Measurements from ENCODE around the gene AKAP1. TPM values are rescaled to one million over a fixed set of nuclear protein-coding genes. Genes with fewer than 3 reads are reported as not detected.
A peak's percentile ranks its signal among the peaks of the same experiment; 100 is the strongest.

AKAP1 gene
- total RNA-seq, 1 donor from 2014 or later: 59.9 TPM

DNA sequence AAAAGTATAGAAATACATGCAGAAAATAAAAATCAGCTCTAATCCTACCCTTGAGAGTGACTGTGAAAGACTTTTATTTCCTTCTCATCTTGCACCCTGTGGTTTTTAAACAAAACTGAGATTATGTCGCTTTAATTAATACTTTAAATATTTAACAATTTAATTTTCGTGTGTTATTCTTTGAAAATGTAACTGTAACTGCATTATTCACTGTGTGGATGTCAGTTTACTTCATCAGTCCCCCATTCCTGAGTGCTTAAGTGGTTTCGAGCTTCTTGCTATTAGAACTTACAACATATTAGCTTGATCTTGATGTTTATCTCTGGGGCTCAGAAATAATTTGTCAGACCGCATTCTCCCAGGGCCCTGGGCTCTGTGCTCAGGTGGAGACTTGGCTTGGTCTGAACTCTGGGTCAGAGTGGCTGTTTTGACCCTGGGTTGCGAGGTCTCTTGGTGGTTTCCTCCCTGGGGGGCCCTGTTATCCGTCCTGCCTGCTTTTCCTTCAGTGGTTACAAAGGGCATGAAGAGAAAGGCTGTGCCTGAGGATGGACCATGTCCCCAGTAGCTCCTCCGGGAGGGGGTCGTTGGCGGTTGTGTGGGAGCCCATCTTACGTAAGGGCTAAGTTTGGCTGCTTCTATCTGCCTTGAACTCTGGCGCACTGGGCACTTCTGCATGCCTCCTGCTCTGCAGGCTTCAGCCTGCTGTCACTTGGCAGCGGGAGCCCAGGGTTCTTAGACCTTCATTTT lies 25.7 kb downstream of the AKAP1 start:
- H3K9me3 Mint-ChIP-seq: no peaks in the 10 kb centered on the region
- H3K27me3 Mint-ChIP-seq (ENCODE audit: insufficient read depth): no peaks in the 10 kb centered on the region
- H3K36me3 Mint-ChIP-seq (ENCODE audit: low read depth): peaks cover 17% of the 10 kb centered on the region
- intact Hi-C loops (cut with micrococcal nuclease): no loop called here
- H3K4me1 Mint-ChIP-seq (ENCODE audit: low read depth): no peaks in the 10 kb centered on the region
- no peak overlapping the region for H3K27ac Mint-ChIP-seq
- no peak for DNase-seq (ENCODE audit: low spot score)
- no peak overlapping the region for H3K4me3 Mint-ChIP-seq

DNA sequence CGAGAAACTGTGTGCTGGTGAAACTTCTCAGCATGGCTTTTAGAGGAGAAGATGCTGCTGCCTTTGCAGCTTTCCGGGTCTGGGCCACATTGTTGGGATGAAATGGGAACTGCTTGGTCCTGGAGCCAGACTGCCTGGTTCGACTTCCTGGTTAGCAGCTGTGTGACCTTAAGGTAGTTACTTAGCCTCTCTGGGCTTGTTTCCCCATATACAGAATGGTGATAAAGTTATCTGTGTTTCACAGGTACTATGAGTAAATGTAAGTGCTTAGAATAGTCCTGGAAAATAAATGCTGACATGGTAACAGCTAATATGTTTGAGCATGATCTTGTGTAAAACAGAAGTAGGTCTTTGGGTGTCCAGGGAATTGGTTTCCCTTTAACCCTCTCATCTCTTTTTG lies 26.3 kb downstream of the AKAP1 start:
- intact Hi-C loops (cut with micrococcal nuclease): no loop called here
- no peak for DNase-seq (ENCODE audit: low spot score)
- no peaks in the 10 kb centered on the region for H3K27me3 Mint-ChIP-seq (ENCODE audit: insufficient read depth)
- H3K9me3 Mint-ChIP-seq: no peaks in the 10 kb centered on the region
- no peak overlapping the region for H3K4me3 Mint-ChIP-seq
- H3K27ac Mint-ChIP-seq: no peak overlapping the region
- peaks cover 14% of the 10 kb centered on the region for H3K36me3 Mint-ChIP-seq (ENCODE audit: low read depth)
- no peaks in the 10 kb centered on the region for H3K4me1 Mint-ChIP-seq (ENCODE audit: low read depth)

DNA sequence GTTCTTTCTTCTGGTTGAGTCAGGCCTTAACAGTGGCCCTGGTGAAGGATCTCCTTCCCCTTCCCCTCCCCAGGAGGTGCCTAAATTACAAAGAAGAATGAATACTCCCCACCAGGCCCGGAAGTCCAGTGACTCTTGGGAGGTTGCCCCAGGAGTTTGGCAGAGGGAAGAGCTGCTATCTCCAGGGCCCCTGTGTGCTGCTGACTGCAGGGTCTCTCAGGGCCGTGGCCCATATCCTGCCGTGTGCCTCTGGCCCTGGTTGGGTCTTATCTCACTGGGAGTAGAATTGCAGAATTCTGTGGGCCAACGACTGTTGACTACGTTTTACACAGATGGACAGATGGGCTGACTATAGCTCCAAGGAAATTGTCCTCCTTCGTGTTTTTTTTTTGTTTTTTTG lies 28.0 kb downstream of the AKAP1 start:
- Mint-ChIP-seq H3K27me3 (ENCODE audit: insufficient read depth) (no peaks in the 10 kb centered on the region), H3K9me3 (no peaks in the 10 kb centered on the region), H3K4me3 (no peak overlapping the region), H3K36me3 (ENCODE audit: low read depth) (peaks cover 19% of the 10 kb centered on the region), H3K4me1 (ENCODE audit: low read depth) (no peaks in the 10 kb centered on the region), H3K27ac (no peak overlapping the region)
- DNase-seq (ENCODE audit: low spot score): no peak
- intact Hi-C loops (cut with micrococcal nuclease): no loop called here

DNA sequence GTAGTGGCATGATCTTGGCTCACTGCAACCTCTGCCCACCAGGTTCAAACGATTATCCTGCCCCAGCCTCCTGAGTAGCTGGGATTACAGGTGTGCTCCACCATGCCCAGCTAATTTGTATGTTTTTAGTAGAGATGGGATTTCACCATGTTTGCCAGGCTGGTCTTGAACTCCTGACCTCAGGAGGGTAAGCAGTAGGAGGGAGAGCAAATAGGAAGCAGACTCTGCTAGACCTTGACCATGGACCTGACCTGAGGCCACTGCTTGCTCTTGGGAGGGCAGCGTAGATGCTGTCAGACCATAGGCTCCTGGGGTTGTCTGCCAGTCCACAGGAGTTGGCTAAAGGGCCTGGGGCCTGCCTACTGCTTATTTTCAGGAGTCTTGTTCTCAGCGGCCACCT lies 28.6 kb downstream of the AKAP1 start:
- no peaks in the 10 kb centered on the region for H3K4me1 Mint-ChIP-seq (ENCODE audit: low read depth)
- H3K9me3 Mint-ChIP-seq: no peaks in the 10 kb centered on the region
- no peak for DNase-seq (ENCODE audit: low spot score)
- no peaks in the 10 kb centered on the region for H3K27me3 Mint-ChIP-seq (ENCODE audit: insufficient read depth)
- peaks cover 24% of the 10 kb centered on the region for H3K36me3 Mint-ChIP-seq (ENCODE audit: low read depth)
- H3K4me3 Mint-ChIP-seq: no peak overlapping the region
- intact Hi-C loops (cut with micrococcal nuclease): no loop called here
- no peak overlapping the region for H3K27ac Mint-ChIP-seq

DNA sequence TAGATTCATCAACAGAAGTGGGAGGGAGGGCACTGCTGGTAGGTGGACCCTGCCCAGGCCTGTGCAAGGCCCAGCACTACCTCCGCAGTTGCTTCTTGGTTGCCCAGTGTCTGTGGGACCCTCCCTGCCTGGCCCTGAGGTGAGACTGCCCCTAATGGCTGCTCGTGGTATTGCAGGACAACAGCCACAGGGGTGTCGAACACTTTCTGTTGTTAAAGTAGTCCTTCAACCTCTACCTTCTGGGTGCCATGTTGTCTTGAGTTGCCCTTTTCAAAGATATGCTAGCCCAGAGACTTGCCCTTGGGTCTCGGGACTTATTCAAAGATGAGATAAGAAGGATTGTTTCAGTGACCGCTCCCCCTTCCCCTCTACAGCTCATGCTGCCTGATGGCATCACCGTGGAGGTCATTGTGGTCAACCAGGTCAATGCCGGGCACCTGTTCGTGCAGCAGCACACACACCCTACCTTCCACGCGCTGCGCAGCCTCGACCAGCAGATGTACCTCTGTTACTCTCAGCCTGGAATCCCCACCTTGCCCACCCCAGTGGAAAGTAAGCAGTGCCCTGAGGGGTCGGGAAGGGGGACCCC lies 29.1 kb downstream of the AKAP1 start:
- Mint-ChIP-seq H3K4me3 (no peak overlapping the region), H3K27ac (no peak overlapping the region), H3K27me3 (ENCODE audit: insufficient read depth) (no peaks in the 10 kb centered on the region), H3K9me3 (no peaks in the 10 kb centered on the region), H3K4me1 (ENCODE audit: low read depth) (no peaks in the 10 kb centered on the region), H3K36me3 (ENCODE audit: low read depth) (peaks cover 27% of the 10 kb centered on the region)
- intact Hi-C loops (cut with micrococcal nuclease): no loop called here
- peak; percentile 33 for DNase-seq (ENCODE audit: low spot score)

DNA sequence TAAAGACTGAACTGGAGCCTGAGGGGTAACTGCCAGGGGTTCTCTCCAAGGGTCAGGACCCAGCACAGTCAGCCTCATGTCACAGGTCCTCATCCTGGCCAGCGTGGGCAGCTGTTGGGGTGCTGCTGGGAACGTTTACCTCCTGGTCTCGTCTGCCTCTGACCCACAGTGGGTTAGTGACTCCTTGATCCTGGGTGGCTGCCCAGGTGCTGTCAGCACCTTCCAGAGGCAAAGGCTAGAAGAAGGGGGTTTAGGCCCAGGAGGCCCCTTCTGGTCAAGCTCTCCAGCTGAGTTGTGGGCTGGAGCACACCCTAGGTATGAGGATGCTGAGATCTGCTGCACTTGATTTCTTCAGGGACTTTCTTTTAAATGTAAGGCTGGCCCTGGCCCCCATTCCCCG lies 30.3 kb downstream of the AKAP1 start:
- H3K27ac Mint-ChIP-seq: no peak overlapping the region
- H3K9me3 Mint-ChIP-seq: no peaks in the 10 kb centered on the region
- intact Hi-C loops (cut with micrococcal nuclease): no loop called here
- H3K4me3 Mint-ChIP-seq: no peak overlapping the region
- no peak for DNase-seq (ENCODE audit: low spot score)
- peaks cover 27% of the 10 kb centered on the region for H3K36me3 Mint-ChIP-seq (ENCODE audit: low read depth)
- H3K4me1 Mint-ChIP-seq (ENCODE audit: low read depth): no peaks in the 10 kb centered on the region
- H3K27me3 Mint-ChIP-seq (ENCODE audit: insufficient read depth): no peaks in the 10 kb centered on the region

DNA sequence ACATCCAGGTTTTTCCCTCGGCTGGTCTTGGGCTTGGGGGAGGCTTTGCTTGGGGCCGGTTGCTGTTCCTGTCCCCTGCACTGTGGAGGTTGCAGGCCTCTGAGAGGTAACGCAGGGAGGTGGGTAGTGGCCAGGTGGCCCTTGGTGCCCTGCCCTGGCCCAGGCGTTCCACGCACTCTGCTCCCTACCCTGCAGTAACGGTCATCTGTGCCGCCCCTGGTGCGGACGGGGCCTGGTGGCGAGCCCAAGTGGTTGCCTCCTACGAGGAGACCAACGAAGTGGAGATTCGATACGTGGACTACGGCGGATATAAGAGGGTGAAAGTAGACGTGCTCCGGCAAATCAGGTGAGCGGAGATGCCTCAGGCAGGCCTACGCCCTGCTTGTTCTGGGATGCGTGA lies 30.9 kb downstream of the AKAP1 start:
- DNase-seq (ENCODE audit: low spot score): no peak
- no peak overlapping the region for H3K27ac Mint-ChIP-seq
- no peaks in the 10 kb centered on the region for H3K9me3 Mint-ChIP-seq
- peaks cover 30% of the 10 kb centered on the region for H3K36me3 Mint-ChIP-seq (ENCODE audit: low read depth)
- intact Hi-C loops (cut with micrococcal nuclease): no loop called here
- H3K4me1 Mint-ChIP-seq (ENCODE audit: low read depth): no peaks in the 10 kb centered on the region
- H3K4me3 Mint-ChIP-seq: no peak overlapping the region
- H3K27me3 Mint-ChIP-seq (ENCODE audit: insufficient read depth): no peaks in the 10 kb centered on the region

DNA sequence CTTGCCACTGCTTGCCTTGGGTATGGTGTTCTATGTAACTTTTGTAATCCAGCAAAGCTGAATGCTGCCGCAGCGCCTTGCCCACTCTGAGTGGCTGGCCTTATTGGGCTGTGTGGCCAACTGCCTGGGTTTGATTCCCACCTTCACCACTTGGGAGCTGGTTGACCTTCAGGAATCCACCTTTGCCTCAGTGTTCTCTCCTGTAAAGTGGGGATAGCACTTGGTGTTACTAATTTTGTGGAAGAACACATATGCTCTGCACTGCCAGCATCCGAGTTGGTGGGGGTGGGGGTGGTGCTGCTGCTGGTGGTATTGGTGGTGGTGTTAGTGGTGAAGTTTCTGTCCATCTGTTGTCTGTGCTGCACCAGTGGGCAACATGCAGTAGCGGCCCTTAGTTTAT lies 32.8 kb downstream of the AKAP1 start:
- no peaks in the 10 kb centered on the region for H3K9me3 Mint-ChIP-seq
- intact Hi-C loops (cut with micrococcal nuclease): no loop called here
- H3K4me1 Mint-ChIP-seq (ENCODE audit: low read depth): no peaks in the 10 kb centered on the region
- H3K27ac Mint-ChIP-seq: no peak overlapping the region
- H3K4me3 Mint-ChIP-seq: no peak overlapping the region
- H3K27me3 Mint-ChIP-seq (ENCODE audit: insufficient read depth): no peaks in the 10 kb centered on the region
- no peak for DNase-seq (ENCODE audit: low spot score)
- H3K36me3 Mint-ChIP-seq (ENCODE audit: low read depth): peaks cover 32% of the 10 kb centered on the region

DNA sequence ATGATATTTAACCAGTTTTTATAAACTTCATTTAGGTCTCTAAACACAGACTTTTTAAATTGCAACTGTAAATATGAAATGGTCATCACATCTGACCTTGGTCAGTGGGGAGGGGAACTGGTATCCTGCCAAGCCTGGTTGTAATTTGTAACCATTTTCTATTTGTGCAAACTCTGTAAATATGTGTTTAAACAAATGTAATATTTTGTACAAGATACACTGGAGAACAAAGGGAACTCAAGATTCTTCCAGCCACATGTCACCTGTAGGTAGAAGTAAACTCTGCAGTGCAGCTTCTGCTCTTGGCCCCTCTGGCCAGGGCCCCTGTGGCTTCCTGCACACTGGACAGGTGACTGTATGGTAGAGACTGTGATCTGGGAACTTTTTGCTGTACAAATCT lies 35.8 kb downstream of the AKAP1 start:
- no peak for DNase-seq (ENCODE audit: low spot score)
- Mint-ChIP-seq H3K36me3 (ENCODE audit: low read depth) (peaks cover 34% of the 10 kb centered on the region), H3K4me1 (ENCODE audit: low read depth) (no peaks in the 10 kb centered on the region), H3K27me3 (ENCODE audit: insufficient read depth) (no peaks in the 10 kb centered on the region), H3K27ac (no peak overlapping the region), H3K4me3 (no peak overlapping the region), H3K9me3 (no peaks in the 10 kb centered on the region)
- intact Hi-C loops (cut with micrococcal nuclease): no loop called here

DNA sequence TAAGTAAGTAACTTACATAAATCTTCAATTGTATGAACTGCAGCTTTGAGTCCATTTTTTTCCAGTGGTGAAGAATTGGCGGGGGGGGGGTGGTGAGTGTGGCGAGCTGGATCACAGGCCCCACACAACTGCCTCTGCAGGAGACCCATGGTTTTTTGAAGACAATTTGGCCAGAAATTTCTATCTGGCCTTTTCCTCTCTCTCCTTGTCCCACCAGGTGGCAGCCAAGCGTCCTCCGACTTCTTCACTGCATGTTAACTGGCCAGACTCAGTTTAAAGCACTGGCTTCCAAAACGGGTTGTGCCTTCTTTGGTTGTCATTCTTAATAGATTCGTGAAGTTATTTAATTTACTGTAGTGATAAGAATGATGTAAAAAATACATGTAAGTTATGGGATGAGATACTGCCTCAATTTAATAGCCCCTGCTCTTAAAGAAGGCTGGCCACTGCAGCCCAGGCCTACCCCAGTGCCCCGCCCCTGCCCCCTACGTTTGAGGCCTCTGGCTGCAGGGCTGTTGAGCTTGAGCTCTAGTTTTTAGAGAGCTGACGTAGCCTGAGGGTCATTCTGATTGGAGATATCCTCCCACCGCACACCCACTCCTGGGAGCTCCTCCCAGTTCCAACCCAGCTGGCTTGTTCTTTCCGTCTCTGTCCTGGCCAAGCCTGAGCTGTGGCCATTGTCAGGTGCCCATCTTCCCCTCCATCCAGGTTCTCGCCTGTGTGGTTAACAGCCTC lies 36.4 kb downstream of the AKAP1 start:
- H3K36me3 Mint-ChIP-seq (ENCODE audit: low read depth): peaks cover 36% of the 10 kb centered on the region

DNA sequence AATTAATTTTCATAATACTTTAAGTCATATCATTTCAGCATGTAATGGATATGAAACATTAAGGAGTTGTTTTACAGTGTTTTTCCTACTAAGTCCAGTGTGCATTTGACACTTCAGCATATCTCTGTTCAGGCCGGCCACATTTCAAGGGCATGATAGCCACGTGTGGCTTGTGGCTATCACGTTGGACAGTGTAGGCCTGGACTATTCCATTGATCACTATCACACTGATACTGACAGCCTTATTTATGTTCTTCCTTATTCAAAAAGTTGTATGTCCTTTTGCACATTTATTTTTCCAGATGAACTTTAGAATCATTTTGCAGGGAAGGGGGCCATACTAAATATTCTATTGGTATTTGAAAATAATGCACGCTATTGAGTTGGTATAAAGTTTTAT lies 39.0 kb downstream of the AKAP1 start:
- H3K36me3 Mint-ChIP-seq (ENCODE audit: low read depth): peaks cover 23% of the 10 kb centered on the region
- H3K27ac Mint-ChIP-seq: no peak overlapping the region
- no peaks in the 10 kb centered on the region for H3K9me3 Mint-ChIP-seq
- no peak for DNase-seq (ENCODE audit: low spot score)
- intact Hi-C loops (cut with micrococcal nuclease): no loop called here
- H3K27me3 Mint-ChIP-seq (ENCODE audit: insufficient read depth): no peaks in the 10 kb centered on the region
- no peaks in the 10 kb centered on the region for H3K4me1 Mint-ChIP-seq (ENCODE audit: low read depth)
- no peak overlapping the region for H3K4me3 Mint-ChIP-seq

More for the DNA sequence above, 36.4 kb downstream of the AKAP1 start:
- Mint-ChIP-seq H3K27me3 (ENCODE audit: insufficient read depth) (no peaks in the 10 kb centered on the region), H3K4me1 (ENCODE audit: low read depth) (no peaks in the 10 kb centered on the region), H3K9me3 (no peaks in the 10 kb centered on the region), H3K4me3 (no peak overlapping the region), H3K27ac (no peak overlapping the region)
- no peak for DNase-seq (ENCODE audit: low spot score)
- intact Hi-C loops (cut with micrococcal nuclease): no loop called here

DNA sequence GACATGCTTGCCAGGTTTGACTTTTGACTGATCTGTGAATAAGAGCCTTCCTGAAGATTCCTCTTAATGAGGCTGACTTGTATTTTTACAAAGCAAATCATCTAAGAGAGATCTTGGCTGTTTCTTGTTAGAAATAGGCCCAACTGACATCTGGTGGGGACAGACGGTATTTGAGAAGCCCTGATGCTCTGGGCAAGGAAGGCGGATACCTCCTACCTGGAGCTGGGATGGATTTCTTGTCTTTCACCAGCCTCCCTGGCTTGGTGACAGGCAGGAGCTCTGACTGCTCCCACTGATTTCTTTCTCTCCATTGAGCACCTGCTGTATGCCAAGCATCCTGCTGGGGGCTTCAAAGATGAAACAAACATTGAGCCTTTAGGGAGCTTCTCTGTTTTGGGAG lies 40.4 kb downstream of the AKAP1 start:
- Mint-ChIP-seq H3K27me3 (ENCODE audit: insufficient read depth) (no peaks in the 10 kb centered on the region), H3K4me3 (no peak overlapping the region), H3K36me3 (ENCODE audit: low read depth) (peaks cover 23% of the 10 kb centered on the region), H3K4me1 (ENCODE audit: low read depth) (no peaks in the 10 kb centered on the region), H3K9me3 (no peaks in the 10 kb centered on the region), H3K27ac (no peak overlapping the region)
- intact Hi-C loops (cut with micrococcal nuclease): no loop called here
- no peak for DNase-seq (ENCODE audit: low spot score)

DNA sequence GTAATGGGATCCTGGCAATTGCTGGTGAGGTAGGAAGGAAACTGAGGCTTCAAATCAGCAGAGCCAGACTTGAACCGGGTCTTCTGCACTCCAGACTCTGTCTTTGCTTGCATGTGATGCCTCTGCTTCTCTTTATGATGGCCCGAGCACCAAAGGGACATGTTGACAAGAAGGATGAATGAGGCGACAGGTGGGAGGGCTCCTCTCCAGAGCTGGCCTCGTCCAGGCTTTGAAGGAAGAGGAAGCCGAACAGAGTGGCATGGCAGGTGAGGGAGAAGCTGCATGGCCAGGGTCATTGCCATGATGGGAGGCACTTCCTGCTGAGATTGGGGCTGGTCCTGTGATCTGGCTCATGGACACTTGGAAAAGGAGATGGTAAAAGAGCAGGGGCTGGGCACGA lies 40.8 kb downstream of the AKAP1 start:
- Mint-ChIP-seq H3K36me3 (ENCODE audit: low read depth) (peaks cover 21% of the 10 kb centered on the region), H3K4me3 (no peak overlapping the region), H3K9me3 (no peaks in the 10 kb centered on the region), H3K27ac (no peak overlapping the region), H3K27me3 (ENCODE audit: insufficient read depth) (no peaks in the 10 kb centered on the region), H3K4me1 (ENCODE audit: low read depth) (peaks cover 2% of the 10 kb centered on the region)
- DNase-seq (ENCODE audit: low spot score): no peak
- intact Hi-C loops (cut with micrococcal nuclease): no loop called here

Measured in activated T-helper 1 cell treated with anti-CD3 and anti-CD28 coated beads, Interleukin-12 subunit alpha, Interleukin-12 subunit beta, Interleukin-2, Interleukin-4 antibody, amounts not matched to agents 30 ng/mL and 10 ng/mL and 1 ng/mL, durations not matched to agents 14 hours and 24 hours and 36 hours (primary cell).